Measurements from ENCODE around the gene MAP7.

Gene MAP7

GRCh38 chr6:136539967-136540652 lies 10.1 kb downstream of the MAP7 start:
- H3K36me3 ChIP-seq (ENCODE audit: control insufficient read depth, insufficient read depth, low read length) = no peaks in the 10 kb centered on the region
- H3K4me1 ChIP-seq (ENCODE audit: control insufficient read depth, insufficient read depth, low read length) = peaks cover 30% of the 10 kb centered on the region
- H3K9me3 ChIP-seq (ENCODE audit: control insufficient read depth, insufficient read depth, low read length) = no peaks in the 10 kb centered on the region
- H3K9ac ChIP-seq (ENCODE audit: low read depth, low read length) = no peak overlapping the region
- H3K27me3 ChIP-seq (ENCODE audit: control insufficient read depth, insufficient read depth, low read length) = no peaks in the 10 kb centered on the region
- no peak overlapping the region for H3K4me3 ChIP-seq (ENCODE audit: low read depth, low read length)

GRCh38 chr6:136538836-136539235 lies 11.4 kb downstream of the MAP7 start:
- Histone ChIP-seq H3K9me3 (ENCODE audit: control insufficient read depth, insufficient read depth, low read length) (no peaks in the 10 kb centered on the region), H3K4me3 (ENCODE audit: low read depth, low read length) (no peak overlapping the region), H3K9ac (ENCODE audit: low read depth, low read length) (no peak overlapping the region), H3K27me3 (ENCODE audit: control insufficient read depth, insufficient read depth, low read length) (no peaks in the 10 kb centered on the region), H3K4me1 (ENCODE audit: control insufficient read depth, insufficient read depth, low read length) (peaks cover 24% of the 10 kb centered on the region), H3K36me3 (ENCODE audit: control insufficient read depth, insufficient read depth, low read length) (no peaks in the 10 kb centered on the region)

GRCh38 chr6:136535880-136536650 lies 14.2 kb downstream of the MAP7 start:
- Histone ChIP-seq H3K27me3 (ENCODE audit: control insufficient read depth, insufficient read depth, low read length) (no peaks in the 10 kb centered on the region), H3K4me3 (ENCODE audit: low read depth, low read length) (no peak overlapping the region), H3K9ac (ENCODE audit: low read depth, low read length) (no peak overlapping the region), H3K9me3 (ENCODE audit: control insufficient read depth, insufficient read depth, low read length) (no peaks in the 10 kb centered on the region), H3K4me1 (ENCODE audit: control insufficient read depth, insufficient read depth, low read length) (peaks cover 30% of the 10 kb centered on the region), H3K36me3 (ENCODE audit: control insufficient read depth, insufficient read depth, low read length) (no peaks in the 10 kb centered on the region)

GRCh38 chr6:136535017-136535765 lies 15.0 kb downstream of the MAP7 start:
- Histone ChIP-seq H3K27me3 (ENCODE audit: control insufficient read depth, insufficient read depth, low read length) (no peaks in the 10 kb centered on the region), H3K36me3 (ENCODE audit: control insufficient read depth, insufficient read depth, low read length) (no peaks in the 10 kb centered on the region), H3K4me1 (ENCODE audit: control insufficient read depth, insufficient read depth, low read length) (peaks cover 33% of the 10 kb centered on the region), H3K9ac (ENCODE audit: low read depth, low read length) (no peak overlapping the region), H3K9me3 (ENCODE audit: control insufficient read depth, insufficient read depth, low read length) (no peaks in the 10 kb centered on the region), H3K4me3 (ENCODE audit: low read depth, low read length) (no peak overlapping the region)

GRCh38 chr6:136534268-136534667 lies 16.0 kb downstream of the MAP7 start:
- Histone ChIP-seq H3K4me3 (ENCODE audit: low read depth, low read length) (no peak overlapping the region), H3K36me3 (ENCODE audit: control insufficient read depth, insufficient read depth, low read length) (no peaks in the 10 kb centered on the region), H3K4me1 (ENCODE audit: control insufficient read depth, insufficient read depth, low read length) (peaks cover 27% of the 10 kb centered on the region), H3K9ac (ENCODE audit: low read depth, low read length) (no peak overlapping the region), H3K27me3 (ENCODE audit: control insufficient read depth, insufficient read depth, low read length) (no peaks in the 10 kb centered on the region), H3K9me3 (ENCODE audit: control insufficient read depth, insufficient read depth, low read length) (no peaks in the 10 kb centered on the region)

GRCh38 chr6:136533487-136533886 lies 16.7 kb downstream of the MAP7 start:
- Histone ChIP-seq H3K36me3 (ENCODE audit: control insufficient read depth, insufficient read depth, low read length) (no peaks in the 10 kb centered on the region), H3K4me3 (ENCODE audit: low read depth, low read length) (no peak overlapping the region), H3K4me1 (ENCODE audit: control insufficient read depth, insufficient read depth, low read length) (peaks cover 30% of the 10 kb centered on the region), H3K9ac (ENCODE audit: low read depth, low read length) (no peak overlapping the region), H3K27me3 (ENCODE audit: control insufficient read depth, insufficient read depth, low read length) (no peaks in the 10 kb centered on the region), H3K9me3 (ENCODE audit: control insufficient read depth, insufficient read depth, low read length) (no peaks in the 10 kb centered on the region)

- Histone ChIP-seq H3K4me1 (ENCODE audit: control insufficient read depth, insufficient read depth, low read length) (peaks cover 43% of the 10 kb centered on the region), H3K9me3 (ENCODE audit: control insufficient read depth, insufficient read depth, low read length) (no peaks in the 10 kb centered on the region), H3K36me3 (ENCODE audit: control insufficient read depth, insufficient read depth, low read length) (no peaks in the 10 kb centered on the region), H3K4me3 (ENCODE audit: low read depth, low read length) (no peak overlapping the region), H3K27me3 (ENCODE audit: control insufficient read depth, insufficient read depth, low read length) (no peaks in the 10 kb centered on the region), H3K9ac (ENCODE audit: low read depth, low read length) (no peak overlapping the region)
These were observed 18.2 kb downstream of the MAP7 start for GRCh38 chr6:136532030-136532429.

- no peaks in the 10 kb centered on the region for H3K36me3 ChIP-seq (ENCODE audit: control insufficient read depth, insufficient read depth, low read length)
- no peaks in the 10 kb centered on the region for H3K9me3 ChIP-seq (ENCODE audit: control insufficient read depth, insufficient read depth, low read length)
- no peak overlapping the region for H3K4me3 ChIP-seq (ENCODE audit: low read depth, low read length)
- peaks cover 47% of the 10 kb centered on the region for H3K4me1 ChIP-seq (ENCODE audit: control insufficient read depth, insufficient read depth, low read length)
- H3K9ac ChIP-seq (ENCODE audit: low read depth, low read length) = no peak overlapping the region
- H3K27me3 ChIP-seq (ENCODE audit: control insufficient read depth, insufficient read depth, low read length) = no peaks in the 10 kb centered on the region
These were observed 20.5 kb downstream of the MAP7 start for GRCh38 chr6:136529710-136530109.

GRCh38 chr6:136528477-136528876 lies 21.7 kb downstream of the MAP7 start:
- Histone ChIP-seq H3K27me3 (ENCODE audit: control insufficient read depth, insufficient read depth, low read length) (no peaks in the 10 kb centered on the region), H3K36me3 (ENCODE audit: control insufficient read depth, insufficient read depth, low read length) (no peaks in the 10 kb centered on the region), H3K4me1 (ENCODE audit: control insufficient read depth, insufficient read depth, low read length) (peaks cover 47% of the 10 kb centered on the region), H3K9ac (ENCODE audit: low read depth, low read length) (no peak overlapping the region), H3K9me3 (ENCODE audit: control insufficient read depth, insufficient read depth, low read length) (no peaks in the 10 kb centered on the region), H3K4me3 (ENCODE audit: low read depth, low read length) (no peak overlapping the region)

- H3K36me3 ChIP-seq (ENCODE audit: control insufficient read depth, insufficient read depth, low read length) = no peaks in the 10 kb centered on the region
- no peak overlapping the region for H3K4me3 ChIP-seq (ENCODE audit: low read depth, low read length)
- no peaks in the 10 kb centered on the region for H3K27me3 ChIP-seq (ENCODE audit: control insufficient read depth, insufficient read depth, low read length)
- no peak overlapping the region for H3K9ac ChIP-seq (ENCODE audit: low read depth, low read length)
- no peaks in the 10 kb centered on the region for H3K9me3 ChIP-seq (ENCODE audit: control insufficient read depth, insufficient read depth, low read length)
- peaks cover 47% of the 10 kb centered on the region for H3K4me1 ChIP-seq (ENCODE audit: control insufficient read depth, insufficient read depth, low read length)
These were observed 22.4 kb downstream of the MAP7 start for GRCh38 chr6:136527831-136528230.

- Histone ChIP-seq H3K27me3 (ENCODE audit: control insufficient read depth, insufficient read depth, low read length) (no peaks in the 10 kb centered on the region), H3K36me3 (ENCODE audit: control insufficient read depth, insufficient read depth, low read length) (no peaks in the 10 kb centered on the region), H3K9me3 (ENCODE audit: control insufficient read depth, insufficient read depth, low read length) (no peaks in the 10 kb centered on the region), H3K4me3 (ENCODE audit: low read depth, low read length) (no peak overlapping the region), H3K9ac (ENCODE audit: low read depth, low read length) (no peak overlapping the region), H3K4me1 (ENCODE audit: control insufficient read depth, insufficient read depth, low read length) (peaks cover 47% of the 10 kb centered on the region)
These were observed 23.3 kb downstream of the MAP7 start for GRCh38 chr6:136526937-136527336.
